CD4-positive, alpha-beta T cell treated with Interleukin-12 subunit alpha and Interleukin-12 subunit beta, for 1 hour (primary cell): ENCODE data around the gene B4GALT4.

Experiments
- DNase-seq: peaks from one replicate; pipeline ENCODE4 v3.0.0-alpha.2; 2020

The B4GALT4 gene

DNA sequence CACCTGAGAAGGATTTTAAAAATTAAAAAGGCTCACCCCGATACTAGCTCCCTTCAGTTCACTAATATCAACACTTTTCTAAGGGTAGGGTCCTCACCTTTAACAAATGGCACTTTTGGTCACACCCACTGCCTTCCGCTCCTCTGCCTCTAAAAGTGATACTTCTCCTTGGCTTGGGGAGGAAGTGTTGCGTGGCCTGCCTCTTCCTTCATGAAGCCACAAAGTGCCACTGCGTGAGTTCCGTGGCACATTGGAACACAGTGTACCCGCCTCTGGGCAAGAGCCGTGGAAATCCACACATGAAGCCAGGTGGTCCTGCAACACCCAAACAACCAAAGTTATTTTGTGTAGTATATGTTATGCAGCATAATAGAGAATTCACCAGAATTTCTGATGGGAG is 3.9 kb downstream of the B4GALT4 start:
- peak; percentile 36 for DNase-seq

DNA sequence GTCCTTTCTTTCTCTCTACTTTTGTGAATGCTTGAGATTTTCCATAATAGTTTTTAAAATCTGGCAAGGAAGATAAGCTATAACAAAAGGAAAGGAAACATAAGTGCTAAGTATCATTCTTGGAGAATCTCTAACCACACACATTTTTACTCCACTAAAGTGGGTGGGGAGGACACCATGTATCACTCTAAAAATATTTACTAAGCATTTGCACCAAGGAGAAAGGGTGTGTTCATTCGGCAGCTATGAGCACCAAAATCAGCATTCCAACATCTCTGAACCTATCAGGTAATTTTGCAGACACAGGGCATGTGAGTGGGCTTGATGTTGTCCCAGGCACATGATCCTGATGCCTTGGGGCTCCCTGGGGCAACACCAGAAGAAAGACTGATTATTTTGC is 5.5 kb downstream of the B4GALT4 start:
- DNase-seq, result no peak

DNA sequence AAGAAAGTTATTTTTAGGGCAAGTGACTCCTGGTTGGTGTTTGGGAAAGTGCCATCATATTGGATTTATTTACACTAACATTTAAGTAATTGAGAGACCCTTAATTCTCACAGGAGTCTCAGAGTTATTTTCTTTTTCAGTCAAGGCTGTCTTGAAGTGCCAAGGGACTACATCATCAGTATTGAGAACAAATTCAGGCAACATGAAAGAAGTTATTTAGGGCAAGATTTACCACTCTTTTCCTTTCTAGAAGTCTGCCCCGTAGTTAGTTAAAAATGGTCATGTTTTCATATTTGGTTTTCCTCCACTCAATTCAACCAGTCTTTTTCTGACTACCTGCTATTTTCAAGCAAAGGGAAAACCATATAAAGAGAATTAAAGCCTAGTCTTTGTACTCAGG is 6.1 kb downstream of the B4GALT4 start:
- DNase-seq, result no peak

DNA sequence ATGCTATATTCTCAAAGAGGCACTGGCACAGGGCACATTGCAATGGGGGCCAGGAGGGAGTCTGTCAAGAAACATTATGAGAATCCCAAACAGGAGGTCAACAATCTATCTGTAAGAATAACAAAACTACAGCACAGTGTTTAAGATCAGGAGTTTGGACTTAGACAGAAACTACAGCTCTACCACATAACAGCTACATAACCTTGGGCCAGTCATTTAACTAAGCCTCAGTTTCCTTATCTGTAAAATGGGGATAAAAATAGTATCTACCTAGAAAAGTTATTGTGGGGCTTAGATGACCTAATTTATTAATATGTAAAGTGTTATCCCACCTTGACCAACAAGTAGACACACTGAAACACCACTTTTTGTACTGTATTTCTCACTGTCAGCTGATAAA is 9.9 kb downstream of the B4GALT4 start:
- no peak for DNase-seq

DNA sequence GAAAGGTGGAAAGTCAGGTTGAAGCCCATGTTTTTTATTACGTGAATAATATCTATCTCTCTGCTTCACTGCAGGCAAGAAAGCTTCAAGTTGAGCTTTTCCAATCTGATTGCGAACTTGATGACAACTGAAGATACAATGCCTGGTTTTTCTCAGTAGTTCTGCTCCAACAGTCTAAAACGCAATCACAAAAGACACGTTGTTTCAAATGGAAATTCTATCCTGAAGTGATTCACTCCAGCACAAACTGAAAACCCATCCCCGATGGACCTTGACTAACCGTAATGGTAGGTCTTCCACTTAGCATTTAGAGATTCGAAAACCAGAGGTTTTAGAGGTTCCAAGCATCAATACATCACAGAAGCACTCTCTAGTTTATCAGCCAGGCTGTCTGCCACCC is 10.6 kb downstream of the B4GALT4 start:
- no peak for DNase-seq

DNA sequence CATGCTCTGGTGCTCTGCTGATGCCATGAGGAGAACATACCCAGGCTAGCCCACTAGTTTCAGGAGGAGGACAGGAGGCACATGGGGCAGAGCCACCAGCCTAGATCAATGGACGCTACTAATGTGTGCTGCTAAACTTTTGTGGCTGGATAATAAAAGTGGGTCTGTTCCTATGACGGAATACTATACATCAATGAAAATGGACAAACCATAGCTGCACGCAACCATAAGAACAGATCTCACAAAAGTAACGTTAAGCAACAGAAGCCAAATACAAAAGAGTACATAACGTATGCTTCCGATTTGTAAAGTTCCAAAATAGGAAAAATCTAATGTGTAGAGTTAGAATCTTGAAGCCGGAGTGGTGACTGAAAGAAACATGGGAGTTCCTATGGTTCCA is 11.5 kb downstream of the B4GALT4 start:
- no peak for DNase-seq

DNA sequence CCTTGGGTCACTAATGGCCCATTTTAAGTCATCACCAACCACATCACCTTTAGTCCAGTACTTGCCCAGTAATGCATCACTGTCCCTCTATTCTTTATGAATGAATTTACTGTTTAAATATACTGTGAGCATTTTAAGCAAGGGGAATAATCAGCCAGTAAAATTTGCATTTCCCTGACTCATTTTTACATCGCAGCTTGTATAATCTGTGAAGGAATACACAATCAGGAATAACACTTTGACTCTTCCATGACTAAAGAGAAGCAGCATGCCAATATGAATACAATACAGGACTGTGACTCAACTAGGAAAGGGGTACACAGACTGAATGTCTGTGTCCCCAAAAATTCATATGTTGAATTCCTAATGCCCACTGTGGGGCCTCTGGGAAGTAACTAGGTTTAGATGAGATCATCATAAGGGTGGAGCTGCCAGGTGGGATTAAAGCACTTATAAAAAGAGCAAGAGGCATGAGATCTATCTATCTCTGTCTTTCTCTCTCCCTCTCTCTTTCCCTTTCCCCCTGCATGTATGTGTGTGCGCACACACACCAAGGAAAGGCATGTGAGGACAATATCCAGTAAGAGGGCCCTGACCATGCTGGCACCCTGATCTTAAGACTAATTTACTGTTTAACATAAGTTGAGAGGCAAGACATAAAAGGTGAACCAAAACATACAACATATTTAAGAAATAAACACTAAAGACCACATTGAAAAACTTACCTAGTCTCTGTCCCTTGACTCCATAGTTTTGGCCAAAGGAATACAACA is 12.1 kb downstream of the B4GALT4 start:
- DNase-seq, result no peak

DNA sequence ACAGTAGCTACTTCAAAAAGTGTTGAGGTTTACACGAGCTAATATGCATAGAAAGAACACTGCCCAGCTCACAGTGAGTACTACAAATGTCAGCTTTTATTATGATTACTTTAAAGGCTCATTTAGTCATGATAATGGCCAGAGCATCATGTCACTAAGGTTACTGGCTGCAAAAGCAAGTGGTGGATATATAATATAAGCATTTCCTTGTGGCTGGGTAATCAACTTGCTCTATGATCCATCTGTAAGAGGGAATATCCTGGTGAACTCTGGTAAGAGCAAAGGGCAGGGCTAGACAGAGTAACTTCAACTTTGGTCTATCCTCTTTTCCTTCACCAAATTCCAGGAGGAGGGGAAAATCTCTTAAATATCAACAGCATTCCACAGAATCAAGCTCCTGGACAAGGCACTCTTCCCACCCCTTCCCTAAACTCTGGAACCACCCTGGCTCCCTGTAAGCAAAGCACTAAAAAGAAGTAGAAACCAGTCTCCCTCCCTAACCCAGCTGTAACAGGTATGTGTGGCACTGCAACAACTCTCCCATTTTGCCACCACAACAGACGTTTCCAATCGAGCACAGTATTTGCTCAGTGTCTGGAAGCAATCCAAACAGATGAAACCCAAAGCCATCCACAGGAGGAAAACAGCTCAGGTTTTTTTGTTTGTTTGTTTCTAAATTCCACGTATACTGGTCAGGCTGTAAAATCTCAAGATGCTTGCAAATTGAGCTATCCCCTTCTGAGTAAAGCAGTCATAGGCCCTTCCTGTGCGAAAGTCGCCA is 13.4 kb downstream of the B4GALT4 start:
- no peak for DNase-seq

DNA sequence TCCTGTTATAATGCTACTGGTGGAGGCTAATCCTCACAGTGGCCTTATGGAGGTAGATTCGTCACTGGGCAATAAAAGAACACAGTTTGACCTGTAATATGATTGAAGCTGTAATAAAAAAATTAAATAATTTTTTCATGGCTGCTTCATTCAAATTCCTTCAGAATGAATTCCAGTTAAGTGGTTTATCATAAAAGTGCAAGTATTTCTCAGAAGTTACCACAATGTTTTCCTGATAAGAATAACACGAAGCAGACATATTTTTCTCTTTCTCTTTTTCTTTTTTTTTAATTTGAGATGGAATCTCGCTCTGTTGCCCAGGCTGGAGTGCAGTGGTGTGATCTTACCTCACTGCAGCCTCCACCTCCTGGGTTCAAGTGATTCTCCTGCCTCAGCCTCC is 15.6 kb downstream of the B4GALT4 start:
- DNase-seq, result no peak

DNA sequence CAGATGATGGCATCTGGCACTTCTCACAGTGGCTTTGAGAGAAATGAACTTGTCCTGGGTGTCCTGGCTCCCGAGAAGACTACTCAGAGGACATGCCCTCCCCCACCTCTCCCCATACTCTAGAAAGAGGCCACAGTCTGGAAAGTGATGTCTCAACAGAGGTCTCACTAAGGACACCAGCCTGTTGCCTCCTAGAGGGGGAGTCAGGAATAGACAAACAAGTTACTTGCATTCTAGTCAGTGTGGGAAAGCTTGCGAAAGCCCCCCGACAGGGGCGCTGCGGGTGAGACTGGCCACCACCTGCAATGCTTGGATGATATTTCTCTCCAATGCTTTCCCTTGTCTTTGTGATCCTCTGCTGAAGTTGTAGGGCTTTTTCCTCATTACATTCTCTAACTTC is 17.2 kb downstream of the B4GALT4 start:
- no peak for DNase-seq

DNA sequence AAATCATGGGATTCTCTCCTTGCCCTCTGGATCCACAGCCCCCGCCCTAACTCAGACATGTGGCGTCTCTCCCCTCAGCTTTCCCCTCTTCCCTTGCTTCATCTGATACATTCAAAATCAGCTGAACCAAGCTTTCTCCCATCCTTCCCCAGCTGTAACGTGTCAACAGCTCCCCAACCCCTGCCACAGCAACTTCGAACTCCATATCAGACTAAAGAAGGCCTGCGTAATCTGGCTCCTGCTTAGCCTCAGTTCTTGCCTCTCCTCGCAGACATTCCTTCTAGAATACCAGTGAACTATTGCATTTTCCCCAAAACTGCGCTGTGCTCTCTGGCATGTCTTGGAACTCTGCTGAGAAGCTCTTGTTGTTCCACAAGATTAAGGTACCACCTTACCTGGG is 18.3 kb downstream of the B4GALT4 start:
- no peak for DNase-seq

DNA sequence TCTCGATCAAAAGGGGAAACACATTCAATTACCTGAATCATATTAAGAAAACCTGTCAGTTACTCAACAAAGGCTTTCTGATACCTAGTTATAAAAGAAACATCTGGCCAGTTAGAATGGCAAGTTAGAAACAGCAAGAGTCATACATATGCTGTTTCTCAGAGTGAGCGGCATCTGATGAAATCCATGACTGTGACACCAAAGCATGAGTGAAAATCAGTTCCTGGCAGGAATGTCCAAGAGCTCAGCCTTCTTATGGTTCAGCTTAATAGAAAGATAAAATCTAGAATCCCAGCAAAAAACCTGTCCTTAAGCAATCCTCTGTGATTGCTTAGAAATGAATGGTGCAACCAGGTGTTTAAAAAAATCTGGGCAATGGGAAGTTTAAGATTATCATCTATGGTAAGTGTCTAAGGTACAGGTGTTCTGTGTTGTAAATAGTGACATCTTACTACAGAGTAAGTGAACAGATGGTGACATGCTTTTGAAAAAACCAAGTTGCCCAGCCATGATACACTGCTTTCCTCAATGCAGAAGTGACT is 18.8 kb downstream of the B4GALT4 start:
- DNase-seq, result no peak

DNA sequence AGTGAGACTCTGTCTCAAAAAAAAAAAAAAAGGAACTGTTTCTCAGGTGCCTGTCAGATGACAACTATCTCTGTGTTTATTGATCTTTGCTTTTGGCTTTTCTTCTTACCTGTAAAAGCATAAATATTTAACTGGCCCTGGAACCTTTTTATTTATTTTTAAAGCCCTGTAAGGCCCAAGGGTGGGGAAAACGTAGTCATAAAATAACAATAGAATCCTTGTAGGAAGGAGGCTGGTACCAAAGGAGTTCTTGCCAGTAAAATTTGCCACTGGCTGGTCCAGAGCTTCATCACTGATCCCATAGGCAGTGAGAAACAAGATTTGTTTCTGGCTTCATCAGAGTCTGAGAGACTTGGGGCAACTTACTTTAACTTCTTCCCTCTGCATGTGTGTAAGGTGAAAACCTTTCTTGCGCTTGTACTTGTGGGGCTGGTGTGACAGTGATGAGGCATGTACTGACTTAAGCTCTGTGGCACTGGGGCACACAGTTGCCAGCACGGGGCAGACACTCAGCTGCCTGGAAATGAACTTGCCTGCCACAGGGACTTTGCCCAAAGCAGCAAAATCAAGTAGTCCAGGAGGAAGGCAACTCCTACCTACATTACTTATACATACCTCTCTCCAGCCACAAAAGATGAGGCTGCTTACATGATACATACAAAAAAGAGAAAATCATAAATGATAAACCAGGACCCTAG is 19.6 kb downstream of the B4GALT4 start:
- DNase-seq, result no peak

DNA sequence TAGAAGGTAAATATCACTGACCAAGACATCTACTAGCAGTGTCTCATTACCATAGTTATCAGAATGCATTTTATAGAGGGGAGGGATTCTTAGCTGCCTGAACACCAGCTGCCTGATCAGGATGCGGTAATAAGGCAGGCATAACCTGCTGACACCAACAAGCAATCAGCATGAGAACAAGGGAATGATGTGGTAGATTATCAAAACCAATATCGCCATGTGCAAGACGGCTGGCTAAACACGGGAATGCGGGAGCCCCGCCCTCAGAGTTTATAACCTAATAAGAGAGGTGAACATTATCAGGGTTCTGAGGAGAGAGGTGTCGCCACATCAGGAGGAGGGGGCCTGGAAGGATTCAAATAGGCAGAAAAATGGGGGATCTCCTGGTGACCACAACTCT is 20.5 kb downstream of the B4GALT4 start:
- no peak for DNase-seq

DNA sequence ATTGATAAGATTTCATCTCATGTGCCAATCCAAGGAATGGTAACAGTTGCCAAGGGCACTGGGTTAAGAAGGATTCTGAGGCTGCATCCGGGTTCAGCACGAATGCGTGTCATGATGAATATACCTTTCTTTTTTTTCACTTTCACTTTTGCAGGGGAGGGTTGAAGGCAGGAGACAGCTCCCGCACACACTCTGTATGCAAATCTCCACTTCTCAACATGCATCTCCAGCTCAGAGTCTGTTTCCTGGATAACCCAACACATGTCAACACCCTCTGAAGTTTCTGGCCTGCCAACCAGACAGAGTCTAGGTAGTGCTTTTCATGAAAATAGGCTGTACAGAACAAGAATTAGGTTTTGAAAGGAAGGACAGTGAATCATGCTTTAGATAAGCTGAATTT is 21.6 kb downstream of the B4GALT4 start:
- peak; percentile 35 for DNase-seq

DNA sequence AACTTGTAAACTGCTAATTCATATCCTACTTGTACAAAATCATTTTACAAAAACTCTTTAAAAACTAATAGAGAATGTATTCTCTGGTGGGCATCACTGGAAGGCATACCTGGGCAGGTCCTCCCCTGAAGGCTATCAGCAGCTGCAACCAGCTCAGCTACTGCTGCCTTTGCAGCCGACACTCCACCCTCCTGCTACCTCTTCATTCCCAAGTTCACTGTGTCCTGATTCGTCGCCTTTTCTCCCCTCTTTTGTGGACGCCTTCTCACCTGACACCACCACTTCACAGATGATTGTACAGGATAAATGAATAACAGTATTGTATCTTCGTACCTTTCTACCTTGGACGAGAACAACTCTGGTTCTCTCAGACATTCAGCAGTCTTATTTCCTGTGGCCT is 28.9 kb downstream of the B4GALT4 start:
- no peak for DNase-seq

DNA sequence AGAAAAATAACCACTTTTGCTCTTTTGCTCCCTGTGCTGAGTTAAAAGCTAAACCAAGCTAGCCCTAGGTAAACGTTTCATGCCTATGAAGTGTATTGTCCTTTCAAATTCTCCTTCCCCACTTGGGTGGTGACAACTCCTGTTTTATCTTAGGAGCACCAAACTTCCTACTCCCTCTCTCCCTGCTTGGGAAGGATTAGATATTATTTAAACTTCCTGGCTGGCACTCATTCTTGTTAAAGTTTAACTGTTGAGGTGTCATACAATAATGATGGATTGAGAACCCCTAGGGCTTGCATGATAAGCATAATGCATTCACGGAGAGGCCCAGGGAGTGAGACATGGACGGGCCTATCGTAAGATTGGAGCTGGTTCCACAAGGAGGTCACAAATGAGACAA is 29.5 kb downstream of the B4GALT4 start:
- no peak for DNase-seq

DNA sequence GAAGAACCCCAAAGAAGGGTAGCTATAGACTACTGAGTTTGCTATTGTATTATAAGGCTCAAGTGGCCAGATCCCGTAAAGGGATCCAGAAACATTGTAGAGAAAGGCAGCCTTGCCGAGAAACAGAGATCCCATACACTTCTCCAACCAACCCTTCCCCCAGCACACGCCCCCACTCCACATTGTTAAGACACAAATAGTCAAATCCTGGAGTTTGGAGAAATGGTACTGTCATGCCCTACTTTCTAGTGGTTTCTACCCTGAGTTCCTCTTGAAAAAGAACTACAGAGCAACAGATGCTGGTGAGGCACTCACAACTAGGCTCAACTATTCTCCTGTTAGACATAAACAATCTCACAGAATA is 33.2 kb downstream of the B4GALT4 start:
- DNase-seq, result no peak

DNA sequence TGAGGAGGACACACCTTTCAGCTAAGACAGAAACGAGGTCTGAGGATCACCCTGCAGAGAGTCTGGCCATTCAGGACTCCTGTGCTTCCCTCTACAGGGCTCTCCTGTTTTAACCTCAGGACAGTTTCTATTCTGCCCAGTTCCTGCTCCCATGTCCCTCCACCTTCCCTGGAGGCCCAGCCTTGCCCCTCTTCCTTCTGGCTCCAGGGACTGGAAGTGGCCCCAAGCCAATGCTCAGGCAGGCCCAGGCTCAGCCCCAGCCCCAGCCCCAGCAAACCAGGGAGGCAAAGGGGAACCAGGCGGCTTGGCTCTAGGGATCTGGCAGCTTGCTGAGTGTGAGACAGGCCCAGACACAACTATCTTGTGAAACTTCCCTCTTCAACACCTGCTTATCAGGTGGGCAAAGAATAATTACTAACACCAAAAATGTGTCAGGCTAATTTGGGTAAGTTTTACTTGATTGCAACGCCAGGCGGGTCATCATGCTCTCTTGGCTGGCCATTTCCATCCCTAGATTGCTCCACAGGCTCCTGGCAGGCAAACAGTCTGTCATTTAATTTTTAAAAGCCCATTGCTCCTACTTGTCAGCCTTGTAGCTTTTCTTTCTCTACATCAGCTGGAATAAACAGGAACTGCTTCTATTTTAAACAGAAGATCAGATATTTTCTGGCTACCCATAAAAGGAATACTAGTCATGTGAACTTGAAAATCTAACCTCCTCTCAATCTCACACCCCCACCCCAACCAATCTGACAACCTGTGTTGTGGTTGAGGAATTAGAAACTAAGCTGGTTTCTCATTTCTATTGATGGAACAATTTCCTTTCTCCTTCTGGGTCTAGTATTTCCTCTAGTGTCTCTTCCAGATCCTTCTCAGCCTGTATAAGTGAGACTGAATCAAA is 33.8 kb downstream of the B4GALT4 start:
- DNase-seq, result no peak

DNA sequence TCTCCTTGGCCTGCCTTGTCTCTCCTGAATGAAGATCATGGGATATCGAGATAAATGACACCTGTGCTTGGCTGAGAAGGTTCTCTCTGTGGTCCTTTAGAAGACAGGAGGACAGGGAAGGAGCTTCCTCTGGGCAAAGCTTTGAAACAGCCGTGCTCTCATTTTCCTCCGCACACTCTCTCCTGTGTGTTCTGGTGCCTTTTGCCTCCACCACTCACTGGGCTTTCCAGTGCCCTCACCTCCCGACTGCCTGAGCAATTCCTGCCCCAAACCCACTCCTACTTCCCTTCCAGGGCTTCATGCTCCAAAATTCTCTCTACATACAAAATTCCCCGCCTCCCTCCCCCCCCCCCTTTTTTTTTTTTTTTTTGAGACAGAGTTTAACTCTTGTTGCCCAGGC is 35.0 kb downstream of the B4GALT4 start:
- DNase-seq, result no peak

DNA sequence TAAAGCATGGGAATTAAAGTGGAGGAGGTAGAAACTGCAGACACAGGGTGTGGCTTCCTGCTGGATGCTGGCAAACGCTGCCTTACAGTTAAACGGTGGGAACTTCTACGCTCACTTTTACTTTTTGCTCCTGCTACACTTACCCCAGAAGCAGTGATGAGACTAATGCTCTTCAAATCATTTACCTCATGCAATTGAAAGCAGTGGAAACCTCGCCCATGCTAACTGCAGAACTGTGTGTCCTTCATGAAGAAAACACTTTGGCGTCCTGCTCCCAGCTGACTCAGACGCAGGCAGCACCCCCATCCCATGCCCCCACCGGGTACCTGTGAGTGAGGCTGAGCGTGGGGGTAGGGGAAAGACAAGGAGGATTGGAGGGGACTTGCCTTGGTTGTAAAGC is 35.5 kb downstream of the B4GALT4 start:
- no peak for DNase-seq

DNA sequence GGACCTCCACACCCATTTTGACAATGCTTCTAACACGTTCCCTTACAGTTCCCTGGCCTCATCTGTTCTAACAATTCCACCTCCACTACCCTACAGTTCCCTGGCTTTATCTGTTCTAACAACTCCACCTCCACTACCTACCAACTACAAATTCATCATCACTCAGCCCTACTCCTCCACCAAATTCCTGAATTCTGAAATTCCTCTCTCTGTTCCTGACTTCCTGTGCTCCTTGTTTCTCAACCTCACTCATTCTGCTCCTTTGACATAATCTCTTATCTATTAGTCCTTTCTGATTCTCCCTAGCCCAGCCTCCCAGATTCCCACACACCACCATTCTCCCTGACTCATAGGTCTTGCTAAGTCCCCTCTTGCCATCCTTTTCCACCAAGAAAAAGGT is 44.8 kb downstream of the B4GALT4 start:
- DNase-seq, result no peak

DNA sequence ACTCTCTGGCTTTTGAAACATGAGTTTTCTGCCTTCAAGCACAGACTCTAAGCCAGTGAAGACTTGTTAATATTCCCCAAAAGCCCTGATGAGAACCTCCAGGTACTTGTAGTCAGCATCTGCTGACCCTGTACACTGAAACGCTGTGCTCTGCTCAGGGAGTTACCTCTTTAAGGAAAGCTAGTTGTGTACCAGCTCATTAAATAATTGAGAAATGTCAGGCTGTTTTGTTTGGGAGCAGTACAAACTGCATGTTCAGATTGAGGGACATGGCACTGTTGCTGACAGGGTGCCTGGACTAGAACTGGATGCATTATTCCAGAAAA is 45.6 kb downstream of the B4GALT4 start:
- no peak for DNase-seq
